ENCODE results near the gene ZNF768. TPM values are rescaled to one million over a fixed set of nuclear protein-coding genes. Genes with fewer than 3 reads are reported as not detected.

Gene ZNF768
- total RNA-seq = 10 to 100 TPM; 41.1 to 51.4 TPM

GRCh38 chr16:30526137-30526822 lies at the start of gene ZNF768:
Gene ZNF768 (minus strand): TSS chr16:30526566. CDS start chr16:30526413, 153 bp downstream.
- Histone ChIP-seq H3K27ac (peak within 1 kb of the TSS; percentile 99), H3K36me3 (peaks cover 2% of the 10 kb centered on the region), H3K9me3 (no peaks in the 10 kb centered on the region), H3K27me3 (no peaks in the 10 kb centered on the region), H3K4me3 (peak within 1 kb of the TSS; percentile 72 to 97), H3K4me1 (peaks cover 0 to 37% of the 10 kb centered on the region in 2 donors)
- DNase-seq (ENCODE audit: low spot score) = no peak
- no peak for TF ChIP-seq CTCF (IDR thresholded peaks at IDR 0.05)

- no peaks in the 10 kb centered on the region for H3K9me3 ChIP-seq
- no peak for TF ChIP-seq CTCF (IDR thresholded peaks at IDR 0.05)
- H3K27me3 ChIP-seq = no peaks in the 10 kb centered on the region
- no peak for DNase-seq (ENCODE audit: low spot score)
- peaks cover 0 to 23% of the 10 kb centered on the region in 2 donors for H3K4me1 ChIP-seq
- H3K27ac ChIP-seq = no peak overlapping the region
- peaks cover 13% of the 10 kb centered on the region for H3K36me3 ChIP-seq
- no peak overlapping the region for H3K4me3 ChIP-seq
These were observed 48.3 kb upstream of the ZNF768 start for GRCh38 chr16:30574678-30575077.

GRCh38 chr16:30571445-30572322 lies 45.3 kb upstream of the ZNF768 start, which contains the start of gene ZNF688:
Gene ZNF688 (minus strand): TSS chr16:30571714. CDS start chr16:30571629, 85 bp downstream.
- H3K4me3 ChIP-seq = peak within 1 kb of the TSS; percentile 66 to 88
- peak; percentile 96 for DNase-seq (ENCODE audit: low spot score)
- TF ChIP-seq CTCF (IDR thresholded peaks at IDR 0.05) = peak in 1 of 2 donors; percentile 18

GRCh38 chr16:30570636-30571444 lies 44.5 kb upstream of the ZNF768 start:
- no peaks in the 10 kb centered on the region for H3K27me3 ChIP-seq
- peak overlapping the region; percentile 66 to 88 for H3K4me3 ChIP-seq
- H3K36me3 ChIP-seq = no peaks in the 10 kb centered on the region
- H3K9me3 ChIP-seq = no peaks in the 10 kb centered on the region
- no peak for DNase-seq (ENCODE audit: low spot score)
- TF ChIP-seq CTCF (IDR thresholded peaks at IDR 0.05) = no peak
- peak overlapping the region; percentile 94 to 98 for H3K27ac ChIP-seq
- peaks cover 0 to 24% of the 10 kb centered on the region in 2 donors for H3K4me1 ChIP-seq

More at GRCh38 chr16:30571445-30572322, 45.3 kb upstream of the ZNF768 start, which contains the start of gene ZNF688:
- peaks cover 0 to 24% of the 10 kb centered on the region in 2 donors for H3K4me1 ChIP-seq
- H3K27ac ChIP-seq = peak within 1 kb of the TSS; percentile 94 to 98
- no peaks in the 10 kb centered on the region for H3K9me3 ChIP-seq
- H3K27me3 ChIP-seq = no peaks in the 10 kb centered on the region
- no peaks in the 10 kb centered on the region for H3K36me3 ChIP-seq
